ENCODE results near the gene CDH20.

The CDH20 gene

GRCh38 chr18:61426492-61427053 is 93.3 kb downstream of the CDH20 start:
- DNase-seq (ENCODE audit: low read depth) = no peak

- DNase-seq (ENCODE audit: low read depth) = no peak
Observed at GRCh38 chr18:61428266-61428665, 95.0 kb downstream of the CDH20 start.

GRCh38 chr18:61432590-61432989 is 99.4 kb downstream of the CDH20 start:
- no peak for DNase-seq (ENCODE audit: low read depth)

- peak; percentile 1 for DNase-seq (ENCODE audit: low read depth)
Observed at GRCh38 chr18:61435064-61435652, 101.9 kb downstream of the CDH20 start.

- DNase-seq (ENCODE audit: low read depth) = no peak
Observed at GRCh38 chr18:61443081-61443725, 110.0 kb downstream of the CDH20 start.

- no peak for DNase-seq (ENCODE audit: low read depth)
Observed at GRCh38 chr18:61448316-61448715, 115.1 kb downstream of the CDH20 start.

GRCh38 chr18:61459896-61460648 is 126.8 kb downstream of the CDH20 start:
- DNase-seq (ENCODE audit: low read depth) = no peak

GRCh38 chr18:61464551-61465142 is 131.4 kb downstream of the CDH20 start:
- no peak for DNase-seq (ENCODE audit: low read depth)

GRCh38 chr18:61466736-61467135 is 133.5 kb downstream of the CDH20 start:
- DNase-seq (ENCODE audit: low read depth) = no peak

- no peak for DNase-seq (ENCODE audit: low read depth)
Observed at GRCh38 chr18:61470031-61470674, 136.9 kb downstream of the CDH20 start.

GRCh38 chr18:61471541-61471940 is 138.3 kb downstream of the CDH20 start:
- no peak for DNase-seq (ENCODE audit: low read depth)

- DNase-seq (ENCODE audit: low read depth) = no peak
Observed at GRCh38 chr18:61471942-61472341, 138.7 kb downstream of the CDH20 start.

GRCh38 chr18:61474341-61474740 is 141.1 kb downstream of the CDH20 start:
- DNase-seq (ENCODE audit: low read depth) = no peak

- DNase-seq (ENCODE audit: low read depth) = no peak
Observed at GRCh38 chr18:61474918-61475317, 141.7 kb downstream of the CDH20 start.

GRCh38 chr18:61475931-61476330 is 142.7 kb downstream of the CDH20 start:
- DNase-seq (ENCODE audit: low read depth) = no peak

GRCh38 chr18:61489334-61489733 is 156.1 kb downstream of the CDH20 start:
- no peak for DNase-seq (ENCODE audit: low read depth)

GRCh38 chr18:61496374-61496773 is 163.1 kb downstream of the CDH20 start:
- no peak for DNase-seq (ENCODE audit: low read depth)

GRCh38 chr18:61497422-61497821 is 164.2 kb downstream of the CDH20 start:
- DNase-seq (ENCODE audit: low read depth) = no peak

GRCh38 chr18:61502472-61502871 is 169.2 kb downstream of the CDH20 start:
- DNase-seq (ENCODE audit: low read depth) = peak; percentile 3

- no peak for DNase-seq (ENCODE audit: low read depth)
Observed at GRCh38 chr18:61503688-61504087, 170.5 kb downstream of the CDH20 start.

GRCh38 chr18:61528961-61529360 is 195.7 kb downstream of the CDH20 start:
- no peak for DNase-seq (ENCODE audit: low read depth)

- DNase-seq (ENCODE audit: low read depth) = no peak
Observed at GRCh38 chr18:61530681-61531080, 197.5 kb downstream of the CDH20 start.

All from GM04503 (cell line).